Myocyte (in vitro differentiated cells): ENCODE results near the gene ESYT3. TPM values are rescaled to one million over a fixed set of nuclear protein-coding genes. Genes with fewer than 3 reads are reported as not detected.
A peak's percentile ranks its signal among the peaks of the same experiment; 100 is the strongest.
"Not testable (repeated sequence)": the region's sequence is repeated elsewhere in the genome, so short reads cannot be mapped to it uniquely, and the experiment has no call there.

Source experiments
- DNase-seq: peaks from one replicate; pipeline ENCODE4 v3.0.0-alpha.2; 2012; ENCODE audit warnings: low read depth
- total RNA-seq: library from RNA; depleted of rRNA; stranded (reverse); fragments of >200 nt; gene quantifications from 2 replicates; pipeline ENCODE4 v1.2.3, GENCODE V29; 2014

Gene ESYT3
- total RNA-seq, 1 donor from 2014 or later, result 1.7 TPM

DNA sequence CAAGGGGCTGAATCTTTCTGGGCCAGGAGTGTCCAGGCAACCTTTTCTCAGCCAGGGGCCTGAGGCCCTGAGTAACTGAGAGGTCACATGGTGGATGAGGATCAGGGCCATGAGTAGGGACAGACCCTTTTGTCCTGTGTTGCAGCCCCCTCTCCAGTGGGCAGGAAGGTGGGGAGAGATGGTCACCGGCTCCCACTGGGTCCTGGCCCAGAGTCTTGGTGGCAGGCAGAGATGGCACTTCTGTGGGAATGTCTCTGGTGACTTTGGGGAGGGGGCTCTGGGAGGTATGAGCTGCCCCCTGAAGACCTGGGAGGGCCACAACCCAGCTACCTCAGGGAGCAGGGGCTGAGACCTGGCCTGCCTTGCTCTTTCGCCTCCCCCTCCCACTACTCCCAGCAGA, 6.8 kb downstream of the ESYT3 start:
- no peak for DNase-seq

DNA sequence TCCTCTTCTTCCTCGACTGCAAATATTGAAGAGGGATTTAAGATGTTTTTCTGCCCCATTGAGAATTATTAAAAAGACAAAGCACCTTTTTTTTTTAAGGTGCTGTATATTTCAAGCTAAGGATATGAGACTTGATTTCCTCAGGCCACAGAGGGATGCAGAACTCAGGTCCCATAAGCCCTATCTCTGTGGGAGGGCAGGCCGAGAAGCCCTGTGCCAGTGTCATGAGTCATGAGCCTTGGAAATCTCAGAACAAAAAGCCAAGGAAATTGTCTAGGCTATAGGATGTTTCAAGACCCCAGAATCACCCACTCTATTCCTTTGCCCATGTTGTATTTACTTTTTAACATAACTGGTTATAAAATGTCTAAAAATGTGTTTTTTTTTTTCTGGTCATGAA, 7.3 kb downstream of the ESYT3 start:
- peak; percentile 43 for DNase-seq

DNA sequence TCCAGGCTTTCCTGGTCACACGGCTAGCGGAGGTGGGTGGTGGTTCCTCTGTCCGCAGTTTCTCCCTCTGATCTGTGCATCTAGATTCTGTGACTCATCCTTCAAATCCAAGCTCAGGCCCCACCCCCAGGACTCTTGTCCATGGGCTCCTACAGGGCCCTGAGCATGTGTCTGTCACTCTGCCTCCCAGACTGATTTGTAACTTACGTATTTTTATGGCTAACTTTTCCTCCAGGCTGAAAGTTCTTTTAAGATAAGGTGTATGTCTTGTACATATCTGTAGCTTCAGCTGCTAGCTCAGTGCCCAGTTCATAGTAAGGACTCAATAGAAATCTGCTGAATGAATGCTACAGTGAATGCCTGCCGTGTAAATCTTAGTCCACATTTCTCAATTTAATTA, 8.0 kb downstream of the ESYT3 start:
- peak; percentile 68 for DNase-seq

DNA sequence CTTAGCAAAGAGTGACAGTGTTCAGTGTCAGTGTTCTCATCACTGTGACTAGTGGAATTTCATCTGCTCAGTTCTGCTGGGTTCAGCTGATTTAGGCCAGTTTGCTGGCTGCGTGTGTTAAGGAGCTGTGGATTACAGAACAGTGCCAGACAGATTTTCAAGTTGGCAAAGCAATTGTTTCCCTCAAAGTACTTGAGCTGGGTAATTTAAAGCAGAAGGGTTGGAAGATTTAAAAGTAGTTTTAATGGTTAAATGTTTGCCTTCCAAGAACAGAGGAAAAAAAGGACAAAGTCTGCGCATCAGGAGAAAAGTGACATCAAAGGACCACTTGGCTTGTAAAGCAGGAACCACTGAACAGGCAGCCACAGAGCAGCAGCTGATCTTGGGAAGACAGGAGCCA, 8.7 kb downstream of the ESYT3 start:
- no peak for DNase-seq

DNA sequence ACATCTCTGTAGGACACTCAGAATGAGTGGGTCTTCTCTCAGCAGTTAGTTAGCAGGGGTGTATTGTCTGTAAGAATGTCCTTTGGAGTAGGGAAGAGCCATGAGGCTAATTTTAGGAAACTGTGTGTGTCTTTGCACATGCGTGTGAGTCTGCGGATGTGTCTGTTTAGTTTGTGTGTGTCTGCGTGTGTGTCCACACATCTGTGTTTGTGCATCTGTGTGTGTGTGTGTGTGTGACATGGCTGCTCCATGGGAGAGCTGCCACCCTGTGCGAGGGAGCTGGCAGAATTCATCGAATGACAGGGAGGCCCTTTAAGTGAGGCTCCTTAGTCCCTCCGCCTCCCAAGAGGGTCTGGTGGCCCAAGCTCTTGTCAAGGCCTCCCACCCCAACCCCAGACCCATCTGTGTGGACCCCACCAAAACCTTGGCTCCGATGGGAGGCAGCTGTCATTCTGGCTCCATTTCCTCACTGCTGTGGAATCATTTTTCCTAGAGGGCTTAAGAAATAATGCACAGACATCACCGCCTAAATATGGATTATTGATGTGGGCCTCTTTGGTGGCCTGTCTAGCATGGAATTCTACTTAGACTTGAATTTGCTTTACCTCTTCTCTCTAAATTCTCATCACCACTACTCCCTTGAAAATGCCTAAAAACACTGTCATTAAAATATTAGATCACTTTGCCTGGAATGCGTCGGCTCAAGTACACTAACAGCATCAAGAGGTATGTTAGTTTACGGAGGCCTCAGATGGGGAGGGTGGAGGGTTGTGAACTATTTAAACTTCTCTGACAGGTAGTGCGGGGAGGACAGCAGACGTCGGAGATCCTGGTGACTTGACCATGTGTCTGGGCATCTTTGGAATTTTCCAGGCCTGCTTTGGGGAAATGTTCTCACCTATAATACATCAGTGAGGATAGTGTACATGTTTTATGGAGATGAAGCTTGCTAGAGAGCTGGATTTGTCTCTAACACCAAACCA, 9.4 kb downstream of the ESYT3 start:
- DNase-seq, result no peak

DNA sequence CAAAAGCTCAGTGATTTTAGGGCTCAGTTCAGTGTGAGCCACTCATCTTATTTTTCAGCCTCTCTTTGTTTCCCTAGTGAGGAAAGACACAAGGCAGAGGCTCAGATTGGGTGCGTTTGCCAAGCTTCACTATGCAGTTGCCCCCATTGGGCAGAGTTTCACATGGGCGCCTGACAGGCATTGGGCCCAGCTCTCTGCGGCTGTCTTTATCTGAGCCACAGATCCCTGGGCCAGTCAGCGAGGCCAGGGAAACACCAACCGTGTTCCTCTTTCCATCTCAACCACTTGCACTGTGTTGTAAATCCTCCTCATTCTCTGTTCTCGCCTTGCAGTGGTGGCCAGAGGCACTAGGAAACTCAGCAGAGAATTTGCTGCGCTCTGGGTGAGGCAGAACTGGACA, 10.8 kb downstream of the ESYT3 start:
- no peak for DNase-seq

- no peak for DNase-seq
Measured at GRCh38 chr3:138445654-138446053, 11.2 kb downstream of the ESYT3 start.

- no peak for DNase-seq
Measured at GRCh38 chr3:138448631-138449030, 14.2 kb downstream of the ESYT3 start.

DNA sequence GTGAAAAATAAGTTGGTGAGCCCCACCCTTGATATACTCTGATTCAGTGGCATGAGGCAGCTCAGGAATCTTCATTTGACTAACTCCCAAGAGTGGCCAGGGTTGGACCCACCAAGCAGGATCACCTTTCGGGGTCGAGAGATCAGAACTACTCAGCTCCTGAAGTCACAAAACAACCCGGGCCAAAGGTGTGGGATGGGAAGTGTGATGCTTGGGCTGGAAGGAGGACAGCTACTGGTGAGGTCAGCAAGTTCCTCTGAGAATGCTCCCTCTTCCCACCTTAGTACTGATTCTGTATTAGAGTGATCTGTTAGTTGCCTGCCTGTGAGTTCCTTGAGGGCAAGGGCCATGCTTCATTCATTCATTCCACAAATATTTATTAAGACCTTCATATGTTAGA, 15.1 kb downstream of the ESYT3 start:
- no peak for DNase-seq

DNA sequence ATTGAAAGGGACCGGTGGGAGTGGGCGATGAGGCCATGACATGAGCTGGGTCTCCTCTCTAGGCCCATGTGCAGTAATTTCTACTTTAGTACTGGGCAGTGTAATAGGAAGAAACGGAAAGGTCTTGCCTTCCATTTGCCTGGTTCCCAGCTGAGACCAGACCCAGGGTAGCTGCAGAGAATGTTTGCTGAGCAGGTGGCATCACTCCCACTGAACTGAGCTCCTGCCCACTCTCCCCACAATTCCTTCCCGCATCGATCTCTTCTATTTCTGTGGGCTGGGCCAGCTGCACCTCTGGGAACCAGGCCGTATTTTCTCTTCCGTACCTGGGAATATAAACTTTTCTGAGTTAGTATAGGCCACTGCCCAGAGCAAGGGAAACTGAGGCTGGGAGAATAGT, 15.8 kb downstream of the ESYT3 start:
- DNase-seq, result no peak

DNA sequence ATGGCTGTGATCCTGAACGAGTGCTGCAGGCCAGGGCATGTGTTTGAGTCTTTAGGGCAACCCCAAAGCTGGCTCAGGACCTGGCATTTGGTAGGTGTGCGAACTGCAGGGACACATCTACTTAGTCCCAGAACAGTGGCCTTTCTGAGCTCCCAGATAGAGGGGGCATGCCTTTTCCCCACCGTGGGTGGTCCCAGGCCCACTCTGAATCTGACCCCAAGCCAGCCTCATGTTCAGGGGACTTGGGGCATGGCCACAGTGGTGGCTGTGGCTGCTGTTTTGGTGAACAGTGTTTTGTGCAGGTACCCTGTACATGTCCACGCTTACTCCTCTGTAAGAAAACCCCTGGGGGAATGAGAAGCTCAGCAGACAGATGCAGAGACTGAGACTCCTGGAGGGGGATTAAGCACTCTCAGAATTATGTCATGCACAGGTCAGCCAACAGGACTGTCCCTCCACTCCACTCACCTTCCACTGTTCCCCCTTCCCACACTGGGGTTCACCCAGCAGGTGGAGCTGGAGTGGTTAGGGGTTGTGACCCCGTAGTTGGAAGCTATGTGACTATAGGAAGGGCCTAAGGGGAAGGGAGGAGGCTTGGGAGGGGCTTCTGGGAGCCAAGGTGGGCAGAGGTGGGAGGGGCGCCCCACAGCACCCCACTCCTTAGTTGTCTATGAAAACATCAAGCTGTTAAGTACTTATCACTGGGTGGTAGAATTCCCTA, 16.4 kb downstream of the ESYT3 start:
- DNase-seq, result no peak

- no peak for DNase-seq
Measured at GRCh38 chr3:138451595-138452162, 17.3 kb downstream of the ESYT3 start.

- no peak for DNase-seq
Measured at GRCh38 chr3:138452436-138452835, 18.0 kb downstream of the ESYT3 start.

DNA sequence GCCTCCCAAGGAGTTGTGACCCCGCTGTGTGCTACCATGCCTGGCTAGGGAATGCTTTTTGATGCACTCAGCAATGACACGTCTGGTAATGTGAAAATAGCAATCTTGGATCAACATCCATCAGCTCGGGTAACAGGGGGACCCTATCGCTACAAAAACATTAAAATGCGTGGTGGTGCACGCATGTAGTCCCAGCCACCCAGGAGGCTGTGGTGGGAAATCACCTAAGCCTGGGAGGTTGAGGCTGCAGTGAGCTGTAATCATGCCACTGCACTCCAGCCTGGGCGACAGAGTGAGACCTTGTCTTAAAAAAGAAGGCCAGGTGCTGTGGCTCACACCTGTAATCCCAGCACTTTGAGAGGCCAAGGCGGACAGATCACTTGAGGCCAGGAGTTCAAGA, 19.5 kb downstream of the ESYT3 start:
- not testable (repeated sequence) for DNase-seq

GRCh38 chr3:138455801-138456716, 21.6 kb downstream of the ESYT3 start:
- no peak for DNase-seq

DNA sequence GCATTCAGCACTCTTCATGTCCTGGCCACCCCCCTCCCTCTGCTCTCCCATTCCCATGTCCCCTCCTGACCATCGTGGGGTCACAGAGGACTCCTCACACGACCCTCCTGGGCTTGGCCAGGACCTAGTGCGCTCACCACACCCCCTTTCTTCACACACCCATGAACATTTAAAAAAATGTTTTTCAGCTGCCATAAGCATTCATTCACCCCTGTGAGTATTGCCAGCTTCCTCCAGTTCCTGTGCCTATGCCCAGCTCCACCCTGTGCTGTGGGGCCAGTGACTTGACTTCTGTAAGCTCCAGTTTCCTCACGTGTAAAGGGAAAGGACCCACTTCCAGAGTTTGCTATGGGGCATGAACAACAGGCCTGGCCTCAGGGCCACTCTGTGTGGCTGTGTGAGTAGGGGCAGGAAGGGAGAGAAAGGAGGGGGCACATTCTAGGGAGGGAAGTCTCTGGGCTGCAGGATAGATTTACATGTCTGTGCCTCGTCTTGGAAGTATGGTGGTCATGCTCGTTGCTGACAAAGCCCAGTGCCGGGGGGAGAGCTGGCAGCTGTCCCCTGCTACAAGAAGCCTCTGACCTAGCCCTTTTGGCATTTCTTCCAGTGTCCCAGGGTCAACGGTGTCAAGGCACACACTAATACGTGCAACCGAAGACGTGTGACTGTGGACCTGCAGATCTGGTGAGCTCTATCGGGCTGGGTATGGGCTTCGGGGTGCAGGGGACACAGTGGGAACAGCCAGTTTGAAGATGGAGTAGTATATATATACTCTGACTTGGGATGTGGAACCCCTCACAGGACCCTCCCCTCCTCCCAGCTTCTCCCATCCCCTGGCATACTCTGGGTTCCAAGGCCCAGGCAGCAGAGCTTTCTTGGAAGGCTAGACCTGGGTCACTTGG, 22.8 kb downstream of the ESYT3 start:
- DNase-seq, result peak; percentile 50

DNA sequence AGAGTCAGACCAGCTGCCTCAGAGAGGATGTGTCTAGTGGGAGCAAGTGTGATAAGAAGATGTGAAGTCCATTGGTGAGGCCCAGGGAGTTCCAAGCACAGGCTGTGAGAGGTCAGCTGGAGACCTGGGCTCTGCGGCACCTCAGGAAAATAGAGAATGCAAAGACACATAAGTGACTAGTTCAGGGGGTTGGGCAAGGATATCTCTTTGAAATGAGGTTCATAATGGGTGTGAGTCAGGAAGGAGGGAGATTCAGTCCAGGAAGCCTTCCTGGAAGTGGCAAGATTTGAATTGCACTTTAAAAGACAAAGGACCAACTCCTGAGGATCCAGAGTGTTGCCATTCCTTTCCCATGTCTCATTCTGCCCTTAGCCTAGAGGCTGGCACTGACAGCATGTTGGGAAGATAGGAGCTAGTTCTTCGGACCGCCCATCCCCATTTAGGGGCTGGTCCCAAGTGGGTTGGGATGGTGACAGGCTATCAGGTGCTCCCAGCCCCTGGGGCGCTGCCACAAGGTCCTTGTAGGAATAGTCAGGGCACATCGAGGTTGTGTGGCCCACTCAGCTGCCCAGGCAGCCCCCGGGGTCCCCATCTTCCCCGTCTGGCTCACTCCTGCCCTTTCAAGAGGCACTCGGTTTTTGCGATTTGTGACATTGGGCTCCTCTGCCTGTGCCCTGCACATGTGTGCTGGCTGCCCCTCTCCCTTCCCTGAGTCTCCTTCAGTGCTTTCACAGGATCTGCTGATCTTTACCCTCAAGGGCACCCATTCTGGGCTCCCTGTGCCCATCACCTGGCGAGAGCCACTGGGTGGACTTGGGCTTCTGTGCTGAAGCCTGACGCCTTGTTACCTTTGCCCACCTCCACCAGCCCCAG, 23.7 kb downstream of the ESYT3 start:
- no peak for DNase-seq

GRCh38 chr3:138458774-138459499, 24.5 kb downstream of the ESYT3 start:
- DNase-seq, result no peak
